ENCODE results near the gene CUTC. TPM values are rescaled to one million over a fixed set of nuclear protein-coding genes. Genes with fewer than 3 reads are reported as not detected.

The CUTC gene
- total RNA-seq, 1 experiment from 2014 or later, result 15.0 TPM

DNA sequence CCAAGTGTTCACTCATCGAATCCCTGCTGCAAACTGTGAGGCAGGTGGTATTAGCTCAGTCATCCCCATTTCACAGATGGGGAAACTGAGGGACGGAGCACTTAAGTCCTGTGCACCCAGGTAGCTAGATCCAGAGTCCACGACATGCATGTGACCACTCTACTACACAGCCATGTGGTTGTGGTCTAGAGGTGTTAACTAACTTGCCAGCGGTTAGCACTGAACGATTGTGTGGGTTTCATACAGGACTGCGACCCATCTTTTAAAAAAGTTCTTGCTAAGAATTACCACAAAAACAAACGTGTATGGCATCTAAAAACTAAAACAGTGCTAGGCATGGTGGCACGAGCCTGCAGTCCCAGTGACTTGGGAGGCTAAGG, 34.3 kb downstream of the CUTC start:
- ChIA-PET POLR2A (interaction anchor here (0.8 to 2.4 kb wide), 3 partner anchors 10 to 23 kb away, joined by 4 to 6 read pairs (median 6); no protein-coding TSS in a partner anchor), CTCF (interaction anchor here (0.6 to 1.5 kb wide), 3 partner anchors 30 to 94 kb away, joined by 3 to 5 read pairs (median 4); no protein-coding TSS in a partner anchor)
- Mint-ChIP-seq H3K4me3 (ENCODE audit: unreplicated experiment) (no peak overlapping the region), H3K4me1 (ENCODE audit: insufficient read depth, unreplicated experiment) (peaks cover 2% of the 10 kb centered on the region), H3K27me3 (ENCODE audit: insufficient read depth, unreplicated experiment) (no peaks in the 10 kb centered on the region), H3K36me3 (ENCODE audit: insufficient read depth, unreplicated experiment) (peaks cover 11% of the 10 kb centered on the region), H3K9me3 (ENCODE audit: unreplicated experiment) (no peaks in the 10 kb centered on the region), H3K27ac (ENCODE audit: low read depth, unreplicated experiment) (no peak overlapping the region)
- no TSS peak for BruUV-seq (replicated peaks)
- no peak for TF ChIP-seq CTCF (IDR thresholded peaks at IDR 0.05; ENCODE audit: unreplicated experiment)
- DNase-seq (ENCODE audit: unreplicated experiment), result no peak
- intact Hi-C loops (cut with micrococcal nuclease), result no loop called here

- no TSS peak for BruUV-seq (replicated peaks)
- Mint-ChIP-seq H3K36me3 (ENCODE audit: insufficient read depth, unreplicated experiment) (no peaks in the 10 kb centered on the region), H3K9me3 (ENCODE audit: unreplicated experiment) (no peaks in the 10 kb centered on the region), H3K27me3 (ENCODE audit: insufficient read depth, unreplicated experiment) (no peaks in the 10 kb centered on the region), H3K4me1 (ENCODE audit: insufficient read depth, unreplicated experiment) (no peaks in the 10 kb centered on the region), H3K4me3 (ENCODE audit: unreplicated experiment) (no peak overlapping the region), H3K27ac (ENCODE audit: low read depth, unreplicated experiment) (no peak overlapping the region)
- CTCF ChIA-PET, result interaction anchor here (1.6 kb wide), 1 partner anchor 36 kb away, joined by 5 read pairs; the partner anchor contains the start of genes COX15 and CUTC
- no peak for DNase-seq (ENCODE audit: unreplicated experiment)
- TF ChIP-seq CTCF (IDR thresholded peaks at IDR 0.05; ENCODE audit: unreplicated experiment), result no peak
- POLR2A ChIA-PET, result interaction anchor here (0.6 to 2.4 kb wide), 7 partner anchors 8 to 32 kb away, joined by 3 to 6 read pairs (median 3); no protein-coding TSS in a partner anchor
- intact Hi-C loops (cut with micrococcal nuclease), result no loop called here
Measured at GRCh38 chr10:99767901-99768300, 35.9 kb downstream of the CUTC start.

DNA sequence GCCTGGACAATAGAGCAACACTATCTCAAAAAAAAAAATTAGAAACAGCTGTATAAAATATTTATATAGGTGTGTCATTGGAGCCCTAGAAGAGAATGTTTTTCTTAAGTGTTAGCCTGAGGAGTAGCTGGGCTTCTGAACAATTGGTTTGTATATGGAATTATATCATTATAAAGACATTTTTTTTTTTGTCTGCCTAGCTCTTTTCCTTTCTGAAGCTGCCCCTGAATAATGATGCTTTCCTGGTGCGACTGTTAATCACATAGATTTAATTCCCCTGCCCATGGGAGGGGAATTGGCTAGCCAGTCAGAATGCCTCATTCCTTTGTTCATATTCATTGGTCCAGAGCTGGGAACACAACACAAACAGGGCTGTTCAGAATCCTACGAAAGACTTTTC, 36.5 kb downstream of the CUTC start:
- ChIA-PET POLR2A (interaction anchor here (1.0 to 1.2 kb wide), 4 partner anchors 9 to 26 kb away, joined by 3 to 5 read pairs (median 3); no protein-coding TSS in a partner anchor), CTCF (interaction anchor here (0.6 to 1.6 kb wide), 3 partner anchors 36 to 1631 kb away, joined by 3 to 5 read pairs (median 3); partner anchors contain the start of genes COX15 and CUTC)
- Mint-ChIP-seq H3K36me3 (ENCODE audit: insufficient read depth, unreplicated experiment) (no peaks in the 10 kb centered on the region), H3K27me3 (ENCODE audit: insufficient read depth, unreplicated experiment) (no peaks in the 10 kb centered on the region), H3K4me1 (ENCODE audit: insufficient read depth, unreplicated experiment) (no peaks in the 10 kb centered on the region), H3K4me3 (ENCODE audit: unreplicated experiment) (no peak overlapping the region), H3K9me3 (ENCODE audit: unreplicated experiment) (no peaks in the 10 kb centered on the region), H3K27ac (ENCODE audit: low read depth, unreplicated experiment) (no peak overlapping the region)
- no TSS peak for BruUV-seq (replicated peaks)
- TF ChIP-seq CTCF (IDR thresholded peaks at IDR 0.05; ENCODE audit: unreplicated experiment), result no peak
- no peak for DNase-seq (ENCODE audit: unreplicated experiment)
- intact Hi-C loops (cut with micrococcal nuclease), result no loop called here

GRCh38 chr10:99769706-99770105, 37.7 kb downstream of the CUTC start:
- Mint-ChIP-seq H3K4me3 (ENCODE audit: unreplicated experiment) (no peak overlapping the region), H3K36me3 (ENCODE audit: insufficient read depth, unreplicated experiment) (no peaks in the 10 kb centered on the region), H3K9me3 (ENCODE audit: unreplicated experiment) (no peaks in the 10 kb centered on the region), H3K4me1 (ENCODE audit: insufficient read depth, unreplicated experiment) (no peaks in the 10 kb centered on the region), H3K27ac (ENCODE audit: low read depth, unreplicated experiment) (no peak overlapping the region), H3K27me3 (ENCODE audit: insufficient read depth, unreplicated experiment) (no peaks in the 10 kb centered on the region)
- ChIA-PET CTCF (interaction anchor here (0.6 kb wide), 1 partner anchor 62 kb away, joined by 3 read pairs; no protein-coding TSS in a partner anchor), POLR2A (interaction anchor here (0.8 kb wide), 1 partner anchor 38 kb away, joined by 4 read pairs; the partner anchor contains the start of genes COX15 and CUTC)
- intact Hi-C loops (cut with micrococcal nuclease), result no loop called here
- no TSS peak for BruUV-seq (replicated peaks)
- DNase-seq (ENCODE audit: unreplicated experiment), result no peak
- TF ChIP-seq CTCF (IDR thresholded peaks at IDR 0.05; ENCODE audit: unreplicated experiment), result no peak

All from MCF 10A (cell line).